KMS-11 (cell line): Measurements from ENCODE around the gene DYRK1A.

Experiments used
- H2AFZ ChIP-seq: fragments of 200-600 bp; sonication (generic); 2 replicates; pipeline ENCODE4 v1.6.1; 2016; ENCODE audit warnings: antibody characterized with exemption, mixed run types, low read depth
- H3K27ac ChIP-seq: fragments of 200-600 bp; sonication (generic); 2 replicates; pipeline ENCODE4 v1.6.1; 2016; ENCODE audit warnings: mild to moderate bottlenecking, mixed run types
- H3K27me3 ChIP-seq: fragments of 200-600 bp; sonication (generic); 2 replicates; pipeline ENCODE4 v1.6.1; 2017; ENCODE audit warnings: mild to moderate bottlenecking, low read depth, mixed run types, moderate library complexity; ENCODE audit not compliant: insufficient read depth
- H3K36me3 ChIP-seq: fragments of 200-600 bp; sonication (generic); 2 replicates; pipeline ENCODE4 v1.6.1; 2017; ENCODE audit warnings: mild to moderate bottlenecking, mixed run types; ENCODE audit not compliant: insufficient read depth
- H3K4me1 ChIP-seq: fragments of 200-600 bp; sonication (generic); 2 replicates; pipeline ENCODE4 v1.6.1; 2016; ENCODE audit warnings: mild to moderate bottlenecking, low read depth, mixed run types; ENCODE audit not compliant: poor library complexity, severe bottlenecking
- H3K4me2 ChIP-seq: fragments of 200-600 bp; sonication (generic); 2 replicates; pipeline ENCODE4 v1.7.0; 2016; ENCODE audit warnings: mild to moderate bottlenecking, mixed run types
- H3K4me3 ChIP-seq: fragments of 200-600 bp; sonication (generic); IDR thresholded peaks from 2 replicates; pipeline ENCODE4 v1.6.1; 2017; ENCODE audit warnings: low read depth, low read length, mixed read lengths; ENCODE audit not compliant: insufficient read depth
- H3K79me2 ChIP-seq: fragments of 200-600 bp; sonication (generic); 2 replicates; pipeline ENCODE4 v1.6.1; 2016; ENCODE audit warnings: low read depth, mixed run types; ENCODE audit not compliant: insufficient read depth
- H3K9ac ChIP-seq: fragments of 200-600 bp; sonication (generic); 2 replicates; pipeline ENCODE4 v1.6.1; 2016; ENCODE audit warnings: mild to moderate bottlenecking, mixed run types
- H4K20me1 ChIP-seq: fragments of 200-600 bp; sonication (generic); 2 replicates; pipeline ENCODE4 v1.6.1; 2016; ENCODE audit warnings: mild to moderate bottlenecking, mixed run types; ENCODE audit not compliant: insufficient read depth
- CTCF ChIP-seq: fragments of 200-600 bp; sonication (generic); conservative IDR thresholded peaks from 2 replicates; pipeline ENCODE4 v1.6.1; 2017; ENCODE audit warnings: low read depth, mild to moderate bottlenecking, antibody characterized with exemption, low read length, moderate library complexity, mixed read lengths

Gene DYRK1A

DNA sequence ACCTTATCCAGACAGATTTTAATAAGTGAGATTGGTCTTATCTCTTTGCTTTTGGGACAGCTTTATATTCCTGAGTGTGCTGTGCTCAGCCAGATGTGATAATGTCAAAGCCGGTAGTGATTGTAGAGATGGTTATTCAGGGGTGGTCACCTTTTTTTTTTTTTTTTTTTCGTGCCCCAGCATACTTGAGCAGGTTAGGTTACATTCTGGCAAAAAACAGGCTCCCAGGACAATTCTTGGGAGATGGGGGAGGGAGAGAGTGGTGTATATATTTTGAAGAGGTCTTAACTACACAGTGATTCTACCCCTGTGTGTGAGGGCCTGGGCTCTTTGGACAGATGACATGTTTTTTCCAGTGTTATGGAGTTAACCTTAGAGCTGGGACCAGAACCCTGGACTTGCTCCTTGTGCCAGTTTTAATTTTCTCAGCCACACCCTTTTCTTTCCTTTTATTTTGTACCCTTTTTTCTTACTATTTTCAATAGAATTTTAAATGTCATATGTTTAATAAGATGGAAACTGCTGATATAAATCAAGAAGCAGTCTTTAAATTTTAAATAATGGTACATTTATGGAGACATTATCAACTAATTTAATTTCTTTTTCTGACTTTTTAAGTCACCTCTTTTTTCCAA lies 88.4 kb downstream of the DYRK1A start:
- peaks cover 65% of the 10 kb centered on the region; the same call in 1 of the 2 replicates for H3K79me2 ChIP-seq
- H3K4me1 ChIP-seq = peaks cover 23% of the 10 kb centered on the region
- no peak overlapping the region for H3K4me3 ChIP-seq
- H4K20me1 ChIP-seq = peaks cover 8% of the 10 kb centered on the region
- no peak overlapping the region for H3K27ac ChIP-seq
- H2AFZ ChIP-seq = no peak overlapping the region
- no peak overlapping the region for H3K9ac ChIP-seq
- no peaks in the 10 kb centered on the region for H3K36me3 ChIP-seq
- no peak overlapping the region for H3K4me2 ChIP-seq
- TF ChIP-seq CTCF = no peak
- no peaks in the 10 kb centered on the region for H3K27me3 ChIP-seq

DNA sequence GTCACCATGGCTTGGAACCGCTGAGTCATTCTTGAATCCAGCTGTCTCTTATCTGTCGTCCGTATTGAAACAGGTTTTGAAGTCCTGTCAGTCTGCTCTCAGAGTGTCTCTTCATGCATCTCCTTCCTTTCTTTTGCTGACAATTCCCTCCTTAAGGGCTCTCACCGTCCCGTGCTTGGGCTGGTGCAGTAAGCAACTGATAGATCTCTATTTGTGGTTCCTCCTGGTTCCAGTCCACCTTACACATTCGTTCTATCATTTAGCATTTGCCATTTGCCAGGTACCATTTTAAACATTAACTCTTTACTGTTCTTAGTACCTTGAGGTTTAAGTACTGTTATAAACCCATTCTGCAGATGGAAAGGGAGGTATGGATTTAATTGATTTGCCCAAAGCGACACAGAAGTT lies 88.9 kb downstream of the DYRK1A start:
- Histone ChIP-seq H3K4me3 (no peak overlapping the region), H4K20me1 (peaks cover 8% of the 10 kb centered on the region), H3K4me1 (peaks cover 28% of the 10 kb centered on the region), H3K27me3 (no peaks in the 10 kb centered on the region), H3K27ac (no peak overlapping the region), H3K4me2 (no peak overlapping the region), H3K36me3 (no peaks in the 10 kb centered on the region), H3K9ac (no peak overlapping the region), H2AFZ (no peak overlapping the region), H3K79me2 (peaks cover 65% of the 10 kb centered on the region; the same call in 1 of the 2 replicates)
- TF ChIP-seq CTCF = no peak

DNA sequence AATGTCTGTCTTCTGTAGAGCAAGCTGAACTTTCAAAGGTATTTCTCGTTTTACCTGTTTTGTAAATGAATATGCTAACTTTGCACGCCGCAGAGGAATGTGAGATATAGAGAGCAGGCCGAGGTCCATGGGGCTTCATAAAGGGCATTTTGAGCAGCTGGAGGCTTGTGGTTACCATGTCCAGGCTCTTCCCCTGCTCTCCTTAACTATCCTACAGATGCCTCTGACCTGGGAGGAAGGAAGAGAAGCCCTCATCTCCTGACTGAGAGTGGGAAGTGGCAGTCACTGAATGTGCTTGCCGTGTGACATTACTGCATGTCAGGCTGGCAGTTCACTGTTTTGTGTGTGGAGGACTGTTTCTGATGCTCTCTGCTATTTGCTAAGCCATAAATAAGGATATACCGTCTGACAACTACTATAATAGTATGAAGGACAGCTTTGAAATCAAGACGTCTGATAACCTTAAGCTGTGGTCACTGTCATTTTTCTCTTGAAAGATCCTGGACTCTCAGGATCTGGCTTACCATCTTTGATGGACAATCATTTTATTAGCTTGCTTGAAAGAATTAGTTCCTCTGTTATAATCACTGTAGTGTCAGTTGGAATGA lies 92.2 kb downstream of the DYRK1A start:
- Histone ChIP-seq H3K4me1 (peaks cover 59% of the 10 kb centered on the region), H3K4me2 (no peak overlapping the region), H3K79me2 (peaks cover 86% of the 10 kb centered on the region), H3K27me3 (no peaks in the 10 kb centered on the region), H3K4me3 (no peak overlapping the region), H3K27ac (no peak overlapping the region), H3K36me3 (no peaks in the 10 kb centered on the region), H4K20me1 (peaks cover 33% of the 10 kb centered on the region), H3K9ac (no peak overlapping the region), H2AFZ (no peak overlapping the region)
- no peak for TF ChIP-seq CTCF

- H3K9ac ChIP-seq = no peak overlapping the region
- no peak for TF ChIP-seq CTCF
- H3K4me2 ChIP-seq = no peak overlapping the region
- no peak overlapping the region for H3K4me3 ChIP-seq
- peaks cover 30% of the 10 kb centered on the region for H4K20me1 ChIP-seq
- peaks cover 55% of the 10 kb centered on the region for H3K4me1 ChIP-seq
- no peak overlapping the region for H2AFZ ChIP-seq
- H3K36me3 ChIP-seq = no peaks in the 10 kb centered on the region
- H3K27me3 ChIP-seq = no peaks in the 10 kb centered on the region
- H3K79me2 ChIP-seq = peaks cover 87% of the 10 kb centered on the region
- H3K27ac ChIP-seq = no peak overlapping the region
These were observed 93.0 kb downstream of the DYRK1A start for GRCh38 chr21:37459575-37459974.
